ENCODE data around the gene POU2AF1.

Gene POU2AF1

DNA sequence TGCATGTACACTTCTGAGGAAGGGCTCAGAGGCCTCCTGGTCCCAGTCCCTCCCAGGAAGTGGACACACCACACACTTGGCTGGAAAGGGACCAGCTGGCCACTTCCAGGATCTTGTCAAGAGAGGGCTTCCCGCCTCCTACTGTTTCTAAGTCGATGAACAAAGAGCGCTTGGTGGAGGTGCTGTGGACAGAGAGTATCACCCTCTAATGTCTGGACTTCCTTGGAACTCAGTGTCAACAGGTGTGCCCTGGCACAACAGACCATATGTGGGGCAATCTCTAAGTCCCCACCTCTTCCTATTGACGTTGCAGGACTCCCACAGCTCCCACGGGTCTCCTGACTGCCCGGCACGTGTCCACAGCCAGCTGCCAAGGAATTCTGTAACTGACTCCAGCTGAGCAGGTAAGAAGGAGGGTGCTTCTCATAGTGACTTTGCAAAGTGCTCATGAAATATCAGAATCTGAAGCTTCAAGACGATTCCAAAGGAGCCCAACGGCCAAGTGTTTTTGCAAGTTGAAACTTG lies 16.1 kb downstream of the POU2AF1 start:
- TF ChIP-seq, protein P1, sequence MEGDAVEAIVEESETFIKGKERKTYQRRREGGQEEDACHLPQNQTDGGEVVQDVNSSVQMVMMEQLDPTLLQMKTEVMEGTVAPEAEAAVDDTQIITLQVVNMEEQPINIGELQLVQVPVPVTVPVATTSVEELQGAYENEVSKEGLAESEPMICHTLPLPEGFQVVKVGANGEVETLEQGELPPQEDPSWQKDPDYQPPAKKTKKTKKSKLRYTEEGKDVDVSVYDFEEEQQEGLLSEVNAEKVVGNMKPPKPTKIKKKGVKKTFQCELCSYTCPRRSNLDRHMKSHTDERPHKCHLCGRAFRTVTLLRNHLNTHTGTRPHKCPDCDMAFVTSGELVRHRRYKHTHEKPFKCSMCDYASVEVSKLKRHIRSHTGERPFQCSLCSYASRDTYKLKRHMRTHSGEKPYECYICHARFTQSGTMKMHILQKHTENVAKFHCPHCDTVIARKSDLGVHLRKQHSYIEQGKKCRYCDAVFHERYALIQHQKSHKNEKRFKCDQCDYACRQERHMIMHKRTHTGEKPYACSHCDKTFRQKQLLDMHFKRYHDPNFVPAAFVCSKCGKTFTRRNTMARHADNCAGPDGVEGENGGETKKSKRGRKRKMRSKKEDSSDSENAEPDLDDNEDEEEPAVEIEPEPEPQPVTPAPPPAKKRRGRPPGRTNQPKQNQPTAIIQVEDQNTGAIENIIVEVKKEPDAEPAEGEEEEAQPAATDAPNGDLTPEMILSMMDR (IDR thresholded peaks at IDR 0.05; ENCODE audit: low read depth, low read length, missing control alignments), result no peak
- DNase-seq (ENCODE audit: extremely low read depth, low read depth), result no peak
- H3K4me3 ChIP-seq (replicated peaks; ENCODE audit: low read depth, low read length), result no peak overlapping the region

DNA sequence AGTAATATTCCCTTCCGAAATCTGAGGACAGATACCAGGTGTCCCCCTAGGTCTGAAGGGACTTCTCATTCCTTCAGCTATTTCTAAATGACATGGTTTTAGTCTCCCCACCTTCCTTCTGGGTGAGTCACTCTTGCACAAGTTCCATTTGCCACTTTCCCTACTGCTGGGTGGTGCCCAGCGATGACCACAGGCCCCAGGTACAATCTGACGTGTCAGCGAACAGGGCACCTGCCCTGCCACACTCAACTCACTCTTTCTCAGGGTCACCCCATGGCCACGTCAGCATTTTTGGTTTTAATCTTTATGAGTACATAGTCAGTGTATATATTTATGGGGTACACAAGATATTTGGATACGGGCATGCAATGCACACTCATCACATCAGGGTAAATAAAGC lies 17.2 kb downstream of the POU2AF1 start:
- TF ChIP-seq, protein P1 (IDR thresholded peaks at IDR 0.05; ENCODE audit: low read depth, low read length, missing control alignments), result no peak
- no peak overlapping the region for H3K4me3 ChIP-seq (replicated peaks; ENCODE audit: low read depth, low read length)
- DNase-seq (ENCODE audit: extremely low read depth, low read depth), result no peak

DNA sequence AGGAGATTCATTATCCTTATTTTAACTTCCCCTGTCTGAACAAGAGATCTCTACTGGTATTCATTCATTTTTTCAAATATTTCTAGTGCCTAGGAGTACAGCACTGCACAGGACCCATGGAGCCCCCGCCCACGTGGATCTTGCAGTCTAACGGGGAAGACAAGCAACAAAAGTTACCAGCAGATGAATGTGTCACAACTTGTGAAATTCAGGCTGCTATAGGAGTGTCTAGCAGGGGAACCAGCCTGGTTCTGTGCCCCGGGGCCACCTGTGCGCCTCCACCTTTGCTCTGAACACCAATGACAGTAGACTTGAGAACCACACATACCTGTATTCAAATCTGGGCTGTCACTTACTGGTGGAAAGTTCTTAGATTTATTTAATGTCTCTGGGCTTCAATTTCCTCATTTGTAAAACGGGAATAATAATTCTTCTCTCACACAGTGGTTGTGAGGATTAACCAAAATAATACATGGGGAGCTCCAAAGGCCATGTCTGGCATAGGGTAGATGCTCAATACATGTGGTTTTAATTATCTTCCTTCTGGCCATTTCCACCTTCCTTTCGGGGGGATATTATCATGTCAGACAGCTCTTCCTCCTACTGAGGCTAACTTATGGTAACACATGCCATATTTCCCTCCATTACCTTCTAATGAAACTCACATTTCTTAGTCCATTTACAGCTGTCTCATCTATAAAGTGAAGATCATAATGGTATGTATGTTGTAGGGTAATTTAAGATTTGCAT lies 17.8 kb downstream of the POU2AF1 start:
- no peak overlapping the region for H3K4me3 ChIP-seq (replicated peaks; ENCODE audit: low read depth, low read length)
- TF ChIP-seq, protein P1 (IDR thresholded peaks at IDR 0.05; ENCODE audit: low read depth, low read length, missing control alignments), result no peak
- DNase-seq (ENCODE audit: extremely low read depth, low read depth), result no peak

DNA sequence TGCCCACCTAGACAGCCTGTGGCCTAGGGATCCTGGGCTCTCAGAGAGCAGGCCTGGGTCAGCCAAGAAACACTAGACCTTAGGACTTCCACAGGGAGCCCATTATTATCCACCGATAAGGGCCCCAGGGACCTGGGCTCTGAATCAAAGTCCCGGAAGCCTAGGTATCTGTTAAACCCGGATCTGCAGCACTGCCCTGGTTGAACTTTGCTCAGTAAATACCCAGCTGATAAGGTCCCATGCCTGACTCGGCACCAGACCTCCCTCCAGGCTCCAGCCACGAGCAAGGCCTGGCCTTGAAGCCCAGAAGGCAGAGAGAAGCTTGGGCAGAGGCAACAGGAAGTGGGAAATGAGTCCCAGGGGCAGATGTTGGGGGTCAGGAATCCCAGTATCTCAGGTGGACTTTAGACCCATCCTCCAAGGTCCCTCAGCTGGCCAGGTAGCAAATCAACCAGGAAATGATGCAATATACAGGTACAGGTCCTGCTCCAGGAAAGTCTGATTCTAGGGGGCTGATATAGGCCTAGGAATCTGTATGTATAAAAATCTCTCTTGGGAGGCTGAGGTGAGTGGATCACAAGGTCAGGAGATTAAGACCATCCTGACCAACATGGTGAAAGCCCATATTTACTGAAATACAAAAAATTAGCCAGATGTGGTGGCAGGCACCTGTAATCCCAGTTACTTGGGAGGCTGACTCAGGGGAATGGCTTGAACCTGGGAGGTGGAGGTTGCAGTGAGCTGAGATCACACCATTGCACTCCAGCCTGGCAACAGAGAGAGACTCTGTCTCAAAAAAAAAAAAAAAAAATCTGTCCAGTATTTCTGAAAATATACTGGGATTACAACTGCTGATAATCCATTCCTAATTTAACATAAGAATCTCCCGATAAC lies 18.7 kb downstream of the POU2AF1 start:
- DNase-seq (ENCODE audit: extremely low read depth, low read depth), result no peak
- H3K4me3 ChIP-seq (replicated peaks; ENCODE audit: low read depth, low read length), result no peak overlapping the region
- TF ChIP-seq, protein P1 (IDR thresholded peaks at IDR 0.05; ENCODE audit: low read depth, low read length, missing control alignments), result no peak

DNA sequence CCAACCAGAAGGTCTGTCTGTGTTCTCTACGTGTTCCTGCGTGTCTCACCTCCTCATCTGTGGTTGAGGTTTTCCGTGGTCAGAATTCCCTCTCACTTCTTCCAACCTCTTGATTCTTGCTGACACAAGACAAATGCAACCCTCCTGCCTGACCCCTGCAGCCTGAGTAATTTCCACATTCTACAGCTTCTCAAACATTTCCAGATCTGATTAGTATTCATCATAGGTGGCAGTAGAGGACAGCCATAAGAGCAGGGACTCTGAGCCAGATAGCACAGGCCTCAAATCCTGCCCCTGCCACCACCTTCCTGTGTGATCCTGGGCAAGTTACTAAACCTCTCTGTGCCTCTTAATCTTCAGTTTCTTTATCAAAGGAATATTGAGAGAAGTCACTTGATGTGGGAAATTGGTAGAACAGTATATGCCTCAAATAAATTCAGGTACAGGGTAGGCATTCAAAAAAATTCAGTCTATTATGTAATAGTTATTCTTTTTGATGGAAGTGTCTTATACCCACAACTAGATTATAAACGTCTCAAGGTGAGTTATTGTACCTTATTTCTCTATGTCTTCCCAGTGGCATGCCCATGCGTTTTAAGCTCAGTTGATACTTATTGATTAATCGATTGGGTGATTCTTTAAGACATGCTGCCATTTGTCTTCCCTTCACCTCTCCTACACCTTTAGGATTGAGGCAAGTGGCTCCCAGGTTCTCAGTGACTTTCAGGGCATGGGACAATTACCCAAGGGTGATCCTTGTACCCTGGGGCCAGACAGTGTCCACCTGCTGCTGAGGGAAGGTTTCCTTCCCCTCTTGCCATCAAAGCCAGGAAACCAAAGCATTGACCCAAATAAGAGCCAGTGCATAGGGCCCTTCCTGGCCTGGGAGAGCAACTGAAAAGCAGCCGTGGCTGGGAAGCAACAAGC lies 19.6 kb downstream of the POU2AF1 start:
- TF ChIP-seq, protein P1 (IDR thresholded peaks at IDR 0.05; ENCODE audit: low read depth, low read length, missing control alignments), result no peak
- no peak for DNase-seq (ENCODE audit: extremely low read depth, low read depth)
- no peak overlapping the region for H3K4me3 ChIP-seq (replicated peaks; ENCODE audit: low read depth, low read length)
